ENCODE measurements around the gene CDC42SE1.

The CDC42SE1 gene

GRCh38 chr1:151002051-151002450, 57.4 kb downstream of the CDC42SE1 start:
- Histone ChIP-seq H4K20me1 (ENCODE audit: control insufficient read depth, insufficient read depth, low read depth, low read length) (no peaks in the 10 kb centered on the region), H3F3A (ENCODE audit: control insufficient read depth, insufficient read depth) (no peaks in the 10 kb centered on the region), H3K79me2 (ENCODE audit: control insufficient read depth, low read length) (no peaks in the 10 kb centered on the region), H3K27ac (ENCODE audit: low read depth, low read length) (no peak overlapping the region), H3K9me3 (ENCODE audit: control insufficient read depth, insufficient read depth, low read length) (no peaks in the 10 kb centered on the region), H3K4me2 (ENCODE audit: low read length) (no peak overlapping the region), H3K9me2 (replicated peaks; ENCODE audit: control insufficient read depth, low read length) (no peaks in the 10 kb centered on the region), H3K4me1 (ENCODE audit: control insufficient read depth, low read length) (peaks cover 40% of the 10 kb centered on the region), H3K4me3 (ENCODE audit: low read length) (no peak overlapping the region), H3K36me3 (ENCODE audit: control insufficient read depth, low read length) (no peaks in the 10 kb centered on the region), H3K27me3 (ENCODE audit: control insufficient read depth, low read length) (no peaks in the 10 kb centered on the region)
- no peak for TF ChIP-seq CTCF (IDR thresholded peaks at IDR 0.05; ENCODE audit: low read depth, low read length, poor library complexity, severe bottlenecking)
- no peak for TF ChIP-seq EZH2phosphoT487 (IDR thresholded peaks at IDR 0.05; ENCODE audit: borderline replicate concordance, low read length)

- TF ChIP-seq EZH2phosphoT487 (IDR thresholded peaks at IDR 0.05; ENCODE audit: borderline replicate concordance, low read length) (no peak), CTCF (IDR thresholded peaks at IDR 0.05; ENCODE audit: low read depth, low read length, poor library complexity, severe bottlenecking) (no peak)
- H3K4me2 ChIP-seq (ENCODE audit: low read length), result no peak overlapping the region
- H3K4me1 ChIP-seq (ENCODE audit: control insufficient read depth, low read length), result peaks cover 35% of the 10 kb centered on the region
- H3K4me3 ChIP-seq (ENCODE audit: low read length), result no peak overlapping the region
- no peaks in the 10 kb centered on the region for H4K20me1 ChIP-seq (ENCODE audit: control insufficient read depth, insufficient read depth, low read depth, low read length)
- H3K9me3 ChIP-seq (ENCODE audit: control insufficient read depth, insufficient read depth, low read length), result no peaks in the 10 kb centered on the region
- H3K27ac ChIP-seq (ENCODE audit: low read depth, low read length), result no peak overlapping the region
- H3K79me2 ChIP-seq (ENCODE audit: control insufficient read depth, low read length), result no peaks in the 10 kb centered on the region
- H3K36me3 ChIP-seq (ENCODE audit: control insufficient read depth, low read length), result no peaks in the 10 kb centered on the region
- no peaks in the 10 kb centered on the region for H3F3A ChIP-seq (ENCODE audit: control insufficient read depth, insufficient read depth)
- no peaks in the 10 kb centered on the region for H3K9me2 ChIP-seq (replicated peaks; ENCODE audit: control insufficient read depth, low read length)
- no peaks in the 10 kb centered on the region for H3K27me3 ChIP-seq (ENCODE audit: control insufficient read depth, low read length)
Observed at GRCh38 chr1:151001602-151002001, 57.8 kb downstream of the CDC42SE1 start.

Measured in DOHH2 (cell line).